Epithelial cell of proximal tubule (primary cell): ENCODE results near the gene SORL1. TPM values are rescaled to one million over a fixed set of nuclear protein-coding genes. Genes with fewer than 3 reads are reported as not detected.

Experiments
- DNase-seq: peaks from one replicate; pipeline ENCODE4 v3.0.0-alpha.2; 2011; ENCODE audit warnings: low read depth
- H3K4me3 ChIP-seq: 2 replicates; pipeline ENCODE4 v1.5.1; 2011; ENCODE audit warnings: low read depth, mild to moderate bottlenecking, low read length
- CTCF ChIP-seq: conservative IDR thresholded peaks from 2 replicates; pipeline ENCODE4 v1.5.1; 2012; ENCODE audit warnings: low read depth, mild to moderate bottlenecking, low read length
- total RNA-seq: library from RNA; depleted of rRNA; stranded (reverse); fragments of >200 nt; gene quantifications from 2 replicates; pipeline ENCODE4 v1.2.3, GENCODE V29; 2015

Gene SORL1
- total RNA-seq, 1 donor from 2014 or later = 7.8 TPM

DNA sequence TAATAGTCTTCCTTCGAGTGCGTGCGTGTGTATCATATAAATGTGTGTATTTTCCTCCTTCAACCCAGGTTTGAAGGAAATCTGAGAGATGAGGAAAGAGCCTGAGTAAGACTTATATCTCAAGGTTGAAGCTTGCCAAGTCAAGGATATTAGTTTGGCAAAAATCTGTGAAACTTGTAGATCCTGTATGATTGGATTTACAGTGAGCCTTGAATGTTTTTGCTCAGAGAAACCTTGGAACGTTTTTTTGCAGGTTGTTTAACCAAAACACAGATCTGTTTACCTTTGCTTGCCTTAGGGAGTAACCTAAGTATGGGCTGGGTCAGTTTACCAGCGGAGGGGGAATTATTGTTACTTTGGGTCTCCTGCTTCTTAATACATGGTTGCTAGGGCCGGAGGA is 36.5 kb downstream of the SORL1 start:
- no peak for DNase-seq
- no peak for TF ChIP-seq CTCF

DNA sequence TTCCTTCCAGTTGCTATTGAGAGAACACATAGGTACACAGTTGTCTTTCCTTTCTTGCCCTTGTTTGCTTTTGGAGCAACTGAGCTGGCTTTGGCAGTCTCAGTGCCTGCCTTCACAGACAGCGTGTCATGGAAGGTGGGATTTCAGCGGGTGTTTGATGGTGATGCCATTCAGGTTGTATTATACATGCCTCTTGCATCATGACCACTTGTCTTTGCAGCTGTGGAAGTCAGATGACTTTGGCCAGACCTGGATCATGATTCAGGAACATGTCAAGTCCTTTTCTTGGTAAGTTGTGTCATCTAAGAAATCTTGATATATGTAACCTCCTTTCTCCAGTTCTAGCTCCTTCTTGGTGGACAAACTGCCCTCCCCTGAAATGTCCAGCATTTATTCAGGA is 37.7 kb downstream of the SORL1 start:
- no peak for DNase-seq
- no peak for TF ChIP-seq CTCF

More for the DNA sequence above, 36.5 kb downstream of the SORL1 start:
- no peak overlapping the region for H3K4me3 ChIP-seq

DNA sequence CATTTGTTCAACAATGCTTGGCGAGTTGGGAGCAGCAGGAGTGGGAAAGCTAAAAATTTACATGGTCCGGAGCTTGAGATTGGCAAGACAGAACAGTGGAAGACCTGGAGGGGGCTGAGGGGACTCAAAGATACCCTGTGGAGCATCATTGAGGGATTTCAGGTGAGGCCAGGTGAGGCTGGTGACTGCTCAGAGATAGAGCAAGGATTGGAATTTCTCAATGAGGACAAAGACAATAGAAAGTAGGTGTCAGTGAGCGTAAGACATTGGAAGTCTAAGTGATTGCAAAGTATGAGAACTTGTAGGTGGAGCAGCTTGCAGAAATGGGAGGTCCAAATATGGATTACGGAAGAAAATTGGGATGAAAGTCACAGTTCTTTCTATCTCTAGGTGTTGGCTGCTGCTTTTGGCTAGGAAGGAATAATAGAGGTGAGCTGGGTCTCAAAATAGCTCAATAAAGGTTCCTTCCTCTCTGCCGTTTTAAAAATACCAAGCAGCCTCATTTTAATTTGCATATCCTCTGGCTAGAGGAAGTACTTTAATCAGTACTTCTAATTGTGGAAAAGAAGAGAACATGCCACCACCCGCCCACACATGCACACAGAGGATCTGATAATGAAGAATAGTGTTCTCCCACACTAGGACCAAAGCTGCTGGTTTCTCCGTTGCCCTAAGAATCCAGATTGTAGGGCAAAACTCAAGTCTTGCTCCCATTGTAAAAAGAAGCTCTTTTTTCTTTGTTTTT is 42.4 kb downstream of the SORL1 start:
- no peak for TF ChIP-seq CTCF
- no peak for DNase-seq
- H3K4me3 ChIP-seq = no peak overlapping the region

More for the DNA sequence above, 37.7 kb downstream of the SORL1 start:
- no peak overlapping the region for H3K4me3 ChIP-seq

GRCh38 chr11:121497176-121497998 is 45.3 kb downstream of the SORL1 start:
- TF ChIP-seq CTCF = no peak

DNA sequence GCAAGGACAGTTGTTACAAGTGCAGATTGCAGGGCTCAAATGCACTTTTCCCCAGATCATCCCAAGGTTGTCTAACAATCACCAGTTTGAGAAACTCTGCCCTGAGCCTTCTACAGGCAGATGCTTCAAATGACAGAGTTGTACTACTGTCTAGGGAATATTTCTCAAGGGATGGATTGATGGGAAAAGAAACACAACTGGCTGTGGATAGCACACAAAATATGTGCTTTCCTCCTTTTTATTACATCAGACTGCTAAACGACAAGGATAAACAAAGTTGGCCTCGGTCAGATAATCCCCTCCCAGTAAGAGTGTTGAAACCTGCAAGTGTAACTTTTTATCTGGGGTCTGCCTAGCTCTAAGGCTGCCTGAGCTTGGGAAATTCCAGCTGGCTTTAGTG is 47.3 kb downstream of the SORL1 start:
- no peak for TF ChIP-seq CTCF
- DNase-seq = no peak

More at GRCh38 chr11:121497176-121497998, 45.3 kb downstream of the SORL1 start:
- no peak for DNase-seq
- H3K4me3 ChIP-seq = no peak overlapping the region

GRCh38 chr11:121500275-121500674 is 48.2 kb downstream of the SORL1 start:
- no peak overlapping the region for H3K4me3 ChIP-seq
- no peak for TF ChIP-seq CTCF
- DNase-seq = no peak

More for the DNA sequence above, 47.3 kb downstream of the SORL1 start:
- H3K4me3 ChIP-seq = no peak overlapping the region
